ENCODE measurements around the gene NTN5.
A peak's percentile ranks its signal among the peaks of the same experiment; 100 is the strongest.

The NTN5 gene

GRCh38 chr19:48627865-48628314 is 44.9 kb downstream of the NTN5 start:
- DNase-seq, result no peak

GRCh38 chr19:48627201-48627864 is 45.5 kb downstream of the NTN5 start:
- DNase-seq, result no peak

GRCh38 chr19:48625891-48626327 is 46.9 kb downstream of the NTN5 start:
- DNase-seq, result no peak

- DNase-seq, result no peak
Measured at GRCh38 chr19:48624791-48625723, 47.8 kb downstream of the NTN5 start.

GRCh38 chr19:48624067-48624594 is 48.7 kb downstream of the NTN5 start:
- DNase-seq, result peak; percentile 98

- DNase-seq, result no peak
Measured at GRCh38 chr19:48623556-48624066, 49.2 kb downstream of the NTN5 start.

GRCh38 chr19:48619692-48620585 is 52.9 kb downstream of the NTN5 start:
- DNase-seq, result no peak

- DNase-seq, result peak; percentile 99
Measured at GRCh38 chr19:48618916-48619691, 53.7 kb downstream of the NTN5 start, which contains the start of the genes RPL18 and SPHK2. TSS of gene RPL18 (minus strand) at chr19:48619178. CDS start at chr19:48619143, 35 bp downstream. TSS of gene SPHK2 (plus strand) at chr19:48619506. CDS start at chr19:48620515, 1,009 bp downstream.

GRCh38 chr19:48618278-48618915 is 54.4 kb downstream of the NTN5 start:
- DNase-seq, result no peak

- DNase-seq, result no peak
Measured at GRCh38 chr19:48617146-48617937, 55.5 kb downstream of the NTN5 start.

GRCh38 chr19:48616491-48617056 is 56.2 kb downstream of the NTN5 start:
- no peak for DNase-seq

- DNase-seq, result no peak
Measured at GRCh38 chr19:48616041-48616436, 56.8 kb downstream of the NTN5 start.

GRCh38 chr19:48615231-48616040 is 57.4 kb downstream of the NTN5 start:
- DNase-seq, result no peak

GRCh38 chr19:48614436-48615230 is 58.2 kb downstream of the NTN5 start, which contains the start of gene FAM83E:
TSS of gene FAM83E (minus strand) at chr19:48615076. CDS start at chr19:48613372, 1,704 bp downstream.
- DNase-seq, result no peak

- no peak for DNase-seq
Measured at GRCh38 chr19:48613852-48614435, 58.9 kb downstream of the NTN5 start.

- DNase-seq, result no peak
Measured at GRCh38 chr19:48613024-48613851, 59.6 kb downstream of the NTN5 start.
